ENCODE measurements around the gene ZNF474. TPM values are rescaled to one million over a fixed set of nuclear protein-coding genes. Genes with fewer than 3 reads are reported as not detected.

The ZNF474 gene
- total and polyA plus RNA-seq, 2 of the 8 experiments (the other 6 are each of a cell fraction or from before 2014, with no cell fraction given): not detected

DNA sequence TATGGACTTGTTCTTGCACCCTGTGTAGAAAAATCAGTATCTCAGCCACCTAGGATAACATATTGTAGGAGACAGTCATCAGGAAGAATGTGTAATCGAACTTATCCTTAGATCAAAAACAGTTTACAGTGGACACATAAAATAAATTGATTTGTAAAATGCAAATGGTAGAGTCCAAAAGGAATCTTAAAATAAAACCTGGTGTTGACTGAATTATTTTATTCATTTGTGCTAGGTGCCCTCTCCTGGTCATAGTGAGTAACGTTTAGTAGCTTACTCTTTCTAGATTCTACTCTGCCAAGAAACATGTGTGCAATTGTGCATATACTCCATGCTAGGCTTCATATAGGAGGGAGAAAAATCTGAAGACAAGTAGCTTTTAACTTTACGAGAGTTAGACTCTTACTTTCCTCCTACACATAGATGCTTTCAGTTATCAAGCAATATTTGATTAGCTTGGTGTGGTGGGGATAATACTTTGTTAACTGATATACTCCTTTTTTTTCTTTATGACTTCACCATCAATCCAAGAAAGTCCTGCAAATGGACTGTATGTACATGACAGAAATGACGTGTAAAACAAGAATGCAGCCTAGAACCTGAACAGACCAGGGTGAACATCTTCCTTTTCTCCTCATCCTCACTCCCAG is 27.6 kb upstream of the ZNF474 start (continued):
- TF ChIP-seq KDM1A (IDR thresholded peaks at IDR 0.05; ENCODE audit: borderline replicate concordance, low read length): no peak
- TF ChIP-seq, protein P1, sequence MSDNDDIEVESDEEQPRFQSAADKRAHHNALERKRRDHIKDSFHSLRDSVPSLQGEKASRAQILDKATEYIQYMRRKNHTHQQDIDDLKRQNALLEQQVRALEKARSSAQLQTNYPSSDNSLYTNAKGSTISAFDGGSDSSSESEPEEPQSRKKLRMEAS (IDR thresholded peaks at IDR 0.05): no peak
- peak; percentile 53 to 54 for TF ChIP-seq RAD21 (IDR thresholded peaks at IDR 0.05 in 1 of 2, conservative IDR thresholded peaks at IDR 0.05 in 1 of 2; ENCODE audit: low read depth in 2 of 2, low read length in 2 of 2)

Measured in H1 (cell line).